Renal cortical epithelial cell (primary cell): ENCODE results near the gene ZNF433. TPM values are rescaled to one million over a fixed set of nuclear protein-coding genes. Genes with fewer than 3 reads are reported as not detected.
A peak's percentile ranks its signal among the peaks of the same experiment; 100 is the strongest.

Experiments used
- DNase-seq: peaks from one replicate; pipeline ENCODE4 v3.0.0-alpha.2; 2011; ENCODE audit warnings: low read depth
- total RNA-seq: library from RNA; depleted of rRNA; stranded (reverse); fragments of >200 nt; gene quantifications from 2 replicates; pipeline ENCODE4 v1.2.3, GENCODE V29; 2014

The ZNF433 gene
- total RNA-seq, 1 donor from 2014 or later = 7.9 TPM

GRCh38 chr19:11989112-11989456, 46.4 kb downstream of the ZNF433 start:
- no peak for DNase-seq

DNA sequence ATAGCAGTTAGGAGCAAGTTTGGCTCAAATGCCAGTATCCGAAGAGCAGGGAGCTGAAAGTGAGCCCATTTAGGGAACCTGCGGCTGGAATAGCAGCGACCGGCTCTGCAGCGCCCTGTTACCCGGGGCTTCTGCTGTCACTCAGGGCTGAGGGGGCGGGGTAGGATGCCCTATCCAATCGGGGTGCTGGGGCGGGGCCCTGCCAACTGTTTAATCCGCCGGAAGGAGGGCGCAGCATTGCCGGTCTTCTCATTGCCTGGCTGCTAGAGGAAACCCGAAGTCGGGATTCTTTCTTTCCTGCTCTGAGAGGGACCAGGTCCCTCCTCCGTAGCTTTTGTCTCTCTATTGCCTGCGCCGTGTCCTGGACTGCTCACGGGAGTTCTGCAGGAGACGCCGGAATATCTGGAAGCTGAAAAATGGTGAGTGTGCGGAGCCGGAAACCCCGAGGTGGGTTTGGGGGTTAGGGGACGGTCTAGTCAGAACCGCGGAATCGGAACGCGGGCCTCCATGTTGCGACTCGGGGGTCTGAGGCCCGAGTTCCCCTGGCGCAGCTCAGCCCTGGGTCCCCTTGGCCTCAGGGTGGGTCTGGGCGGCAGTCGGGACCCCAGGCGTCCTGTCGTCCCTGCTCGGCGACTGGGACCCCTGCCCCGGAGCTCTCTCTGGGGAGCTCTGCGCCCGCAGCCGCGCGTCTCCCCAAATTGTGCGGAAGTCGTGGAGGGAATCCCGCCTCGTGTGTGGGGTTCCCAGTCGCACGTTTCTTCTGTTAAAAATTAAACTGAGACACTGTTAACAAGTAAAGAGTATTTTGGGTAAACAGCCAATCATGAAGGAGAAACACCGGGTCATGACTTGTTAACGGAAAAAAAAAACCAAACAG, 47.8 kb downstream of the ZNF433 start:
- DNase-seq = peak; percentile 85

GRCh38 chr19:11986754-11987153, 48.7 kb downstream of the ZNF433 start:
- DNase-seq = no peak

DNA sequence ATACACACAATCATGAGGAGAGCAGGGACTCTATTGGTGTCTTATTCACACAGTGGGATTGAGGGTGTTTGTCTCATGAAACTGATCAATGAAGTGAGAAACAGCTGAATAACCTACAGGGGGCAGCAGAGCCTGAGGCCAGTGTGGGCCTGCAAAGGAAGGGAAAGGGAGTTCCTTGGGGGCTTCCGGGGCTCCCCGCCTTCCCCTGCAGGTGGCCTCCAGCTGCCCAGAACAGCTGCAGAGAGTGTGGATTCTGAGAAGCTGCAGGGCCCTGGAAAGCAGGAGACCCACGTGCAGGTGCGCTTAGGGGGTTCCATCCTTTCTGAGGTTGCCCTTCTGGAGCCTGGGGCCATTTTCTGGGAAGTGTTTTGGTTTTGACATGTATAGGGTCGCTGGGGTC, 50.5 kb downstream of the ZNF433 start:
- DNase-seq = no peak

GRCh38 chr19:11982526-11982925, 53.0 kb downstream of the ZNF433 start:
- peak; percentile 26 for DNase-seq

DNA sequence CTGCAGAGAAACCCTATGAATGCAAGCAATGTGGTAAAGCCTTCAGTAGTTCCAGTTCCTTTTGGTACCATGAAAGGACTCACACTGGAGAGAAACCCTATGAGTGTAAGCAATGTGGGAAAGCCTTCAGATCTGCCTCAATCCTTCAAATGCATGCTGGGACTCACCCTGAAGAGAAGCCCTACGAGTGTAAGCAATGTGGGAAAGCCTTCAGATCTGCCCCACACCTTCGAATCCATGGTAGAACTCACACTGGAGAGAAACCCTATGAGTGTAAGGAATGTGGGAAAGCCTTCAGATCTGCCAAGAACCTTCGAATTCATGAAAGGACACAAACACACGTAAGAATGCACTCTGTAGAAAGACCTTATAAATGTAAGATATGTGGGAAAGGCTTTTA, 56.0 kb downstream of the ZNF433 start:
- DNase-seq = no peak

DNA sequence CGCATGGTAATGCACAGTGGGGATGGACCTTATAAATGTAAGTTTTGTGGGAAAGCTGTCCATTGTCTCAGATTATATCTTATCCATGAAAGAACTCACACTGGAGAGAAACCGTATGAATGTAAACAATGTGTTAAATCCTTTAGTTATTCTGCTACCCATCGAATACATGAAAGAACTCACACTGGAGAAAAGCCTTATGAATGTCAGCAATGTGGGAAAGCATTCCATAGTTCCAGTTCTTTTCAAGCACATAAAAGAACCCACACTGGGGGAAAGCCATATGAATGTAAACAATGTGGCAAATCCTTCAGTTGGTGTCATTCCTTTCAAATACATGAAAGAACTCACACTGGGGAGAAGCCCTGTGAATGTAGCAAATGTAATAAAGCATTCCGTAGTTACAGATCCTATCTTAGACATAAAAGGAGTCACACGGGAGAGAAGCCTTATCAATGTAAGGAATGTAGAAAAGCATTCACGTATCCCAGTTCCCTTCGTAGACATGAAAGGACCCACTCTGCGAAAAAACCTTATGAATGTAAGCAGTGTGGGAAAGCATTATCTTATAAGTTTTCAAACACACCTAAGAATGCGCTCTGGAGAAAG, 56.9 kb downstream of the ZNF433 start:
- DNase-seq = no peak

GRCh38 chr19:11973019-11973810, 62.3 kb downstream of the ZNF433 start:
- DNase-seq = no peak

DNA sequence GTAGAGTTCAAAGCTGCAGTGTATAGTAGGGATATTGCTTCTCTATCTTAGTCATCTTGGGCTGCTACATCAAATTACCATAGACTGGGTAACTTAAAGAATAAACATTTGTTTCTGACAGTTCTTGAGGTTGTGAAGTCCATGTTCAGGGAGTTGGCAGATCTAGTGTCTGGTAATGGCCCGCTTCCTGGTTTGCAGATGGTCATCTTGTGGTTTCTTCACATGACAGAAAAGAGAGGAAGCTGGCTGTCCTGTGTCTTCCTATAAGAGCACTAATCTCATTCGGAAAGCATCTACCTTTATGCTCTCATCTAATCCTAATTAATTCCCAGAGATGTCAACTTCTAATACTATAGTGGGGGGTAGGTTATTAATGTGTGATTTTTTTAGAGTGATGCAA, 64.4 kb downstream of the ZNF433 start:
- no peak for DNase-seq

DNA sequence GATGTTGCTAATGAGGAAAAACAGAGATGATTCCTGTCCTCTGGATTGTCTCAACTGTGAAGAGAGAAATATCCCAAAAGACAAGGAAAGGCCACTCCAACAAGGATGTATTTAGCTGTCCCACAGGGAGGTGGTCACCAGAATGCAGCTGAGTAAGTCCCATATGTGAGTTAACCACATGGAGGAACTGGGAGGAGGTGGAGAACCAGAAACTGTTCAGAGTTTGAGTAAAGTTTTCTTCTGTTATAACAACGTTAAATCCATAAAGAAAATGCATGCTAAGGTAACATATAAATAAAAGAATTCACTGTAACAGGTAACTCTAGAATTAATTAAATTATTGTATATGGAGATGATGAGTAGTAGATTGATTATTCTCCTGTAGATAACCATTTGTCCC, 65.3 kb downstream of the ZNF433 start:
- DNase-seq = no peak

DNA sequence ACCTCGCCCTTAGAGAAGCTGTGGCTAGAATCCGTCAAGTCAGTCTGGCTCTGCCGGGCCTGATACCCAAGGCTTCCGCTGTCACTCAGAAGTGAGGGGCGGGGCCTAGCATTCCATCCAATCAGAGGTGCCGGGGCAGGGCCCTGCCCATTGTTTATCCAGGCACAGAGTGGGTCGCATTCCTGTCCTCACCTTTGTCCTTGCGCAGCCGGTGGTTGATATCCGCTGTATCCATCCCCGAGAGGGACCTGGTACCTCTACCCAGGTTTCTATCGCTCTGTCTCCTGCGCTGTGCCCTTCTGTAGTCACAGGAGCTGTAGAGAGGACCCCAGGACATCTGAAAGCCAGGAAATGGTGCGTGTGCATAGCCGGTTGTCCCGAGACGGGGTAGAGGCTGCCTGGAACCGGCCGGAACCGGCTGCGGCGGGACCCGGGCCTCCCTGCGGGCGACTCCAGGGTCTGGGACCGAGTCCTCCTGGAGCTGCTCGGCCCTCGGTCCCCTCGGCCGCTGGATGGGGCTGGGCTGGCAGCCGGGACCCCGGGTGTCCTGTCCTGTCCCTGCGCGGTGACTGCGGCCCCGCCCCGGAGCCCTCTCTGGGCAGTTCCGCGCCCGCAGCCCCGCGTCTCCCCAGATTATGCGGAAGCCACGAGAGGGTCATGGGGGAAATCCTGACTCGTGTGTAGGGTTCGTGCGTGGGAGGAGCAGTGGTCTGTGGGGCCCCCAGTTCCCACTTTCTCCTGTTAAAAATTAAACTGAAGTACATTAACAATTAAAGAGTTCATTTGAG, 70.4 kb downstream of the ZNF433 start, which contains the start of gene ZNF763:
Gene ZNF763 (plus strand): TSS at position 183 of the 788 bp plus-strand sequence. CDS start 169 bp downstream, at position 352.
- DNase-seq = peak; percentile 82

Other genes starting within 250 kb of the ZNF433 start
- gene ZNF491, start 237.2 kb downstream of the ZNF433 start, total RNA-seq = 0.17 and 2.9 TPM in 2 replicates
- 10.8 and 15.9 TPM in 2 replicates for gene ZNF440, start 221.4 kb downstream of the ZNF433 start, total RNA-seq
- gene ZNF439, start 187.0 kb downstream of the ZNF433 start, total RNA-seq = 3.8 and 12.9 TPM in 2 replicates
- 20.7 and 43.7 TPM in 2 replicates for gene ZNF69, start 147.9 kb downstream of the ZNF433 start, total RNA-seq
- gene ZNF700, start 110.6 kb downstream of the ZNF433 start, total RNA-seq = 10.1 and 23.2 TPM in 2 replicates
- 1.7 and 5.0 TPM in 2 replicates for gene ZNF763, start 70.6 kb downstream of the ZNF433 start, total RNA-seq
- gene ZNF878, start 17.3 kb upstream of the ZNF433 start, total RNA-seq = 0.17 and 1.0 TPM in 2 replicates
- gene ZNF844, start 29.1 kb upstream of the ZNF433 start, total RNA-seq = 3.1 and 11.7 TPM in 2 replicates
- 8.2 and 16.3 TPM in 2 replicates for gene ZNF20, start 104.7 kb upstream of the ZNF433 start, total RNA-seq
- 7.8 and 17.4 TPM in 2 replicates for gene ZNF625, start 121.1 kb upstream of the ZNF433 start, total RNA-seq
- 5.9 and 16.1 TPM in 2 replicates for gene ZNF136, start 127.4 kb upstream of the ZNF433 start, total RNA-seq